ENCODE results near the gene ZNF835. TPM values are rescaled to one million over a fixed set of nuclear protein-coding genes. Genes with fewer than 3 reads are reported as not detected.

ZNF835 gene
- total RNA-seq (2021) = 0.07 and 0.18 TPM in 2 replicates
- long read RNA-seq, partial matches to known transcripts = 0 of 1 reads
- long read RNA-seq, other reads (novel, unspliced or antisense) = 0 of 1 reads

GRCh38 chr19:56671613-56671994, at the start of gene ZNF835:
Gene ZNF835, minus strand, starts transcription at chr19:56671757. Its CDS starts 6,559 bp downstream, at chr19:56665198.
- DNase-seq = no peak
- H3K23ac ChIP-seq (ENCODE audit: insufficient read length, low read depth, low read length) = no peak within 1 kb of the TSS
- H3K23me2 ChIP-seq (ENCODE audit: insufficient read length, low read depth, low read length, poor library complexity, severe bottlenecking) = peaks cover 3% of the 10 kb centered on the region
- no peak within 1 kb of the TSS for H4K91ac ChIP-seq (ENCODE audit: insufficient read length, low read depth, low read length)
- no peak within 1 kb of the TSS for H2BK15ac ChIP-seq (ENCODE audit: low read depth, low read length)
- no peaks in the 10 kb centered on the region for H4K20me1 ChIP-seq (ENCODE audit: control insufficient read depth, insufficient read depth, insufficient read length)
- no peaks in the 10 kb centered on the region for H3K4me1 Mint-ChIP-seq
- no CpG with 5 or more reads among the region's 32 CpGs for WGBS (ENCODE audit: extremely low coverage, insufficient read length, low lambda C conversion rate)
- H3K9me3 ChIP-seq (ENCODE audit: control insufficient read depth, low read depth, low read length) = peaks cover 62% of the 10 kb centered on the region
- no peak within 1 kb of the TSS for H2BK20ac ChIP-seq (ENCODE audit: low read depth, low read length, poor library complexity, severe bottlenecking)
- peak within 1 kb of the TSS; percentile 43 for H3K4me2 ChIP-seq (ENCODE audit: insufficient read depth, insufficient read length, low read length)
- no peak within 1 kb of the TSS for H4K8ac ChIP-seq (replicated peaks; ENCODE audit: insufficient read length, low read depth, low read length)
- no peak within 1 kb of the TSS for H3K56ac ChIP-seq (ENCODE audit: insufficient read length, low read depth, low read length)
- no peak within 1 kb of the TSS for H3K18ac ChIP-seq (ENCODE audit: insufficient read length, low read depth, low read length)
- H2AK5ac ChIP-seq (ENCODE audit: insufficient read length, low read length) = no peak within 1 kb of the TSS
- no peaks in the 10 kb centered on the region for H3K79me1 ChIP-seq (ENCODE audit: insufficient read depth, low read depth, low read length, poor library complexity, severe bottlenecking)
- peaks cover 3% of the 10 kb centered on the region for H3K27me3 Mint-ChIP-seq (ENCODE audit: low read depth)
- peaks cover 15 to 16% (median 15%) of the 10 kb centered on the region in 3 experiments; a peak in 6 of 7 replicates for H3K36me3 Mint-ChIP-seq (ENCODE audit: insufficient read depth in 1 of 3, low read depth in 3 of 3)
- H2BK120ac ChIP-seq (ENCODE audit: low read depth, low read length, poor library complexity, severe bottlenecking) = no peak within 1 kb of the TSS
- H3K9me3 Mint-ChIP-seq = peaks cover 85 to 88% of the 10 kb centered on the region in 2 experiments
- H3K27ac ChIP-seq (ENCODE audit: insufficient read length, low read depth, low read length) = no peak within 1 kb of the TSS
- H3K79me2 ChIP-seq (ENCODE audit: insufficient read depth, low read length) = no peaks in the 10 kb centered on the region; the same call in 1 of the 2 replicates
- no peak within 1 kb of the TSS for H3K4ac ChIP-seq (ENCODE audit: low read depth, low read length)
- peak within 1 kb of the TSS in 1 of 2 experiments; percentile 55; a peak in 2 of 5 replicates for H3K4me3 Mint-ChIP-seq
- H3K14ac ChIP-seq (ENCODE audit: insufficient read depth, low read length) = no peak within 1 kb of the TSS
- H3K27ac Mint-ChIP-seq = no peak within 1 kb of the TSS
- peak within 1 kb of the TSS; percentile 38 for H3K9ac ChIP-seq (ENCODE audit: extremely low read depth, insufficient read length, low read length)
- H2BK5ac ChIP-seq (ENCODE audit: insufficient read length, low read length) = no peak within 1 kb of the TSS
- no peak within 1 kb of the TSS for H2BK12ac ChIP-seq (ENCODE audit: insufficient read length, low read depth, low read length)
- no peaks in the 10 kb centered on the region for H3K27me3 ChIP-seq (ENCODE audit: insufficient read depth, low read length)
- no peak within 1 kb of the TSS for H3T11ph ChIP-seq (ENCODE audit: low read length)
- no peak for TF ChIP-seq CTCF (conservative IDR thresholded peaks at IDR 0.05)
- no peak within 1 kb of the TSS for H4K5ac ChIP-seq (ENCODE audit: insufficient read length, low read depth, low read length)
- no peak within 1 kb of the TSS for H2AFZ ChIP-seq (ENCODE audit: low read length)
- H3K4me1 ChIP-seq (ENCODE audit: insufficient read depth, low read length) = no peaks in the 10 kb centered on the region
